ENCODE results near the gene FEZ2. TPM values are rescaled to one million over a fixed set of nuclear protein-coding genes. Genes with fewer than 3 reads are reported as not detected.

The FEZ2 gene
- total RNA-seq, 1 experiment from 2014 or later = 22.2 TPM

GRCh38 chr2:36556842-36557241, 41.1 kb downstream of the FEZ2 start (continued):
- TF ChIP-seq CDX4 (CRISPR knock-in tag; IDR thresholded peaks at IDR 0.05; ENCODE audit: borderline replicate concordance) (no peak), HMGXB4 (CRISPR knock-in tag; IDR thresholded peaks at IDR 0.05) (no peak), RORB (CRISPR knock-in tag; IDR thresholded peaks at IDR 0.05) (no peak), ZNF219 (CRISPR knock-in tag; IDR thresholded peaks at IDR 0.05; ENCODE audit: borderline replicate concordance) (no peak), TEAD4 (CRISPR knock-in tag; IDR thresholded peaks at IDR 0.05) (no peak), ZBTB21 (CRISPR knock-in tag; IDR thresholded peaks at IDR 0.05; ENCODE audit: borderline replicate concordance) (no peak)

- no peak overlapping the region for H3K4me3 Mint-ChIP-seq
- TF ChIP-seq PRRX2 (CRISPR knock-in tag; IDR thresholded peaks at IDR 0.05) (no peak), ATF6 (CRISPR knock-in tag; IDR thresholded peaks at IDR 0.05) (no peak), ZNF671 (CRISPR knock-in tag; IDR thresholded peaks at IDR 0.05) (no peak), TP53 (CRISPR knock-in tag; IDR thresholded peaks at IDR 0.05) (no peak), SMAD3 (CRISPR knock-in tag; IDR thresholded peaks at IDR 0.05; ENCODE audit: borderline replicate concordance) (no peak), EMX1 (CRISPR knock-in tag; IDR thresholded peaks at IDR 0.05) (no peak), ESRRA (CRISPR knock-in tag; IDR thresholded peaks at IDR 0.05; ENCODE audit: borderline replicate concordance) (no peak), MYBL2 (CRISPR knock-in tag; IDR thresholded peaks at IDR 0.05) (no peak), MAX (CRISPR knock-in tag; IDR thresholded peaks at IDR 0.05) (no peak), ZNF138 (CRISPR knock-in tag; conservative IDR thresholded peaks at IDR 0.05) (no peak)
Measured at GRCh38 chr2:36555789-36556188, 42.2 kb downstream of the FEZ2 start.

GRCh38 chr2:36554531-36554930, 43.4 kb downstream of the FEZ2 start:
- Mint-ChIP-seq H3K9me3 (no peaks in the 10 kb centered on the region), H3K4me3 (no peak overlapping the region), H3K4me1 (peaks cover 3% of the 10 kb centered on the region), H3K27me3 (ENCODE audit: low read depth) (no peaks in the 10 kb centered on the region), H3K27ac (no peak overlapping the region), H3K36me3 (peaks cover 15% of the 10 kb centered on the region)
- CTCF ChIA-PET = interaction anchor here (1.2 to 2.1 kb wide), 2 partner anchors 10 to 118 kb away, joined by 3 to 4 read pairs; no protein-coding TSS in a partner anchor
- DNase-seq (ENCODE audit: low spot score) (no peak), ATAC-seq (no peak)
- POLR2A ChIA-PET = no interaction called here
- TF ChIP-seq ZNF532 (CRISPR knock-in tag; IDR thresholded peaks at IDR 0.05; ENCODE audit: borderline replicate concordance) = no peak
- no peak for TF ChIP-seq ERG (CRISPR knock-in tag; IDR thresholded peaks at IDR 0.05)
- TF ChIP-seq TCF7 (CRISPR knock-in tag; IDR thresholded peaks at IDR 0.05; ENCODE audit: low read depth) = no peak
- TF ChIP-seq PREB (CRISPR knock-in tag; IDR thresholded peaks at IDR 0.05; ENCODE audit: borderline replicate concordance) = no peak
- TF ChIP-seq ZNF423 (CRISPR knock-in tag; IDR thresholded peaks at IDR 0.05) = no peak
- TF ChIP-seq CREB1 (CRISPR knock-in tag; IDR thresholded peaks at IDR 0.05) = no peak
- TF ChIP-seq CREM (CRISPR knock-in tag; IDR thresholded peaks at IDR 0.05) = no peak

More at GRCh38 chr2:36555789-36556188, 42.2 kb downstream of the FEZ2 start:
- ChIA-PET POLR2A (no interaction called here), CTCF (interaction anchor here (0.8 to 2.7 kb wide), 3 partner anchors 11 to 108 kb away, joined by 3 to 8 read pairs (median 6); no protein-coding TSS in a partner anchor)
- Mint-ChIP-seq H3K9me3 (no peaks in the 10 kb centered on the region), H3K36me3 (peaks cover 11% of the 10 kb centered on the region; the same call in 1 of the 2 replicates), H3K27ac (no peak overlapping the region), H3K4me1 (peaks cover 14% of the 10 kb centered on the region), H3K27me3 (ENCODE audit: low read depth) (no peaks in the 10 kb centered on the region)
- DNase-seq (ENCODE audit: low spot score) (no peak), ATAC-seq (no peak)

Measured in WTC11 (cell line).